GM23338 (cell line): ENCODE data around the gene GBP5. TPM values are rescaled to one million over a fixed set of nuclear protein-coding genes. Genes with fewer than 3 reads are reported as not detected.

Source experiments
- ATAC-seq: fragments of 200-7000 bp; cut with Tn5 transposase; 3 replicates; pipeline ENCODE4 v1.9.1; 2020
- DNase-seq: peaks from one replicate; pipeline ENCODE4 v3.0.0-alpha.2; 2015; ENCODE audit warnings: low spot score
- H2AFZ ChIP-seq: fragments of 200-600 bp; sonication (generic); 2 replicates; pipeline ENCODE4 v1.8.0; 2016; ENCODE audit warnings: antibody characterized with exemption, mild to moderate bottlenecking, moderate library complexity
- H3F3A ChIP-seq: fragments of 200-600 bp; sonication (generic); replicated peaks from 2 replicates; pipeline ENCODE4 v1.8.0; 2017; ENCODE audit warnings: antibody characterized with exemption, mixed run types, low read depth
- H3K27ac ChIP-seq: fragments of 200-600 bp; sonication (generic); 2 replicates; pipeline ENCODE4 v1.6.1; 2016; ENCODE audit warnings: low read depth
- H3K27me3 ChIP-seq: fragments of 200-600 bp; sonication (generic); 2 replicates; pipeline ENCODE4 v1.8.0; 2016; ENCODE audit warnings: mild to moderate bottlenecking, mixed run types, moderate library complexity; ENCODE audit not compliant: insufficient read depth
- H3K36me3 ChIP-seq: fragments of 200-600 bp; sonication (generic); 2 replicates; pipeline ENCODE4 v1.8.0; 2016; ENCODE audit warnings: mild to moderate bottlenecking; ENCODE audit not compliant: insufficient read depth
- H3K4me1 ChIP-seq: fragments of 200-600 bp; sonication (generic); 2 replicates; pipeline ENCODE4 v1.8.0; 2016; ENCODE audit warnings: mild to moderate bottlenecking, moderate library complexity; ENCODE audit not compliant: insufficient read depth
- H3K4me2 ChIP-seq: fragments of 200-600 bp; sonication (generic); 2 replicates; pipeline ENCODE4 v1.7.1; 2017; ENCODE audit warnings: mixed run types
- H3K4me3 ChIP-seq: fragments of 200-600 bp; sonication (generic); 2 replicates; pipeline ENCODE4 v1.6.1; 2016; ENCODE audit warnings: mixed run types
- H3K79me2 ChIP-seq: fragments of 200-600 bp; sonication (generic); replicated peaks from 2 replicates; pipeline ENCODE4 v1.8.0; 2017; ENCODE audit warnings: mild to moderate bottlenecking; ENCODE audit not compliant: insufficient read depth
- H3K9me2 ChIP-seq: fragments of 200-600 bp; sonication (generic); 2 replicates; pipeline ENCODE4 v1.8.0; 2017; ENCODE audit not compliant: insufficient read depth
- H4K20me1 ChIP-seq: fragments of 200-600 bp; sonication (generic); replicated peaks from 2 replicates; pipeline ENCODE4 v1.8.0; 2017; ENCODE audit warnings: mild to moderate bottlenecking; ENCODE audit not compliant: insufficient read depth
- H3K27ac Mint-ChIP-seq: 2 replicates; pipeline ENCODE4 v1.8.0; 2020; ENCODE audit warnings: inconsistent platforms, mild to moderate bottlenecking, moderate library complexity, mixed read lengths
- H3K27me3 Mint-ChIP-seq: 3 replicates; pipeline ENCODE4 v1.8.0; 2022; ENCODE audit warnings: low read depth, mild to moderate bottlenecking, moderate library complexity, mixed read lengths, inconsistent platforms; ENCODE audit not compliant: insufficient read depth, poor library complexity
- H3K36me3 Mint-ChIP-seq: 3 replicates; pipeline ENCODE4 v1.8.0; 2021; ENCODE audit warnings: low read depth, mild to moderate bottlenecking, inconsistent platforms, moderate library complexity, mixed read lengths
- H3K4me1 Mint-ChIP-seq: 3 replicates; pipeline ENCODE4 v1.8.0; 2020; ENCODE audit warnings: mild to moderate bottlenecking, inconsistent platforms, mixed read lengths
- H3K4me3 Mint-ChIP-seq: 3 replicates; pipeline ENCODE4 v1.8.0; 2021; ENCODE audit warnings: moderate library complexity, mild to moderate bottlenecking, inconsistent platforms, mixed read lengths
- H3K9me3 Mint-ChIP-seq: 3 replicates; pipeline ENCODE4 v1.8.0; 2020; ENCODE audit warnings: moderate library complexity, mild to moderate bottlenecking, inconsistent platforms, mixed read lengths
- CREB1 ChIP-seq: fragments of 250-450 bp; sonication (Bioruptor Pico); IDR thresholded peaks from 2 replicates; pipeline ENCODE4 v1.5.0; 2020; ENCODE audit warnings: low read depth, mild to moderate bottlenecking, moderate library complexity
- EZH2 ChIP-seq: fragments of 200-600 bp; sonication (generic); IDR thresholded peaks from one replicate; pipeline ENCODE4 v1.8.0; 2017; ENCODE audit warnings: antibody characterized with exemption, mild to moderate bottlenecking, low read depth; ENCODE audit not compliant: unreplicated experiment
- EZH2phosphoT487 ChIP-seq: fragments of 200-600 bp; sonication (generic); IDR thresholded peaks from one replicate; pipeline ENCODE4 v1.8.1; 2018; ENCODE audit warnings: antibody characterized with exemption; ENCODE audit not compliant: unreplicated experiment
- JUNB ChIP-seq: IDR thresholded peaks from one replicate; pipeline ENCODE4 v1.6.1; 2016; ENCODE audit warnings: antibody characterized with exemption; ENCODE audit not compliant: unreplicated experiment
- NANOG ChIP-seq: IDR thresholded peaks from 2 replicates; pipeline ENCODE4 v1.6.1; 2016; ENCODE audit warnings: antibody characterized with exemption, borderline replicate concordance
- POLR2AphosphoS5 ChIP-seq: IDR thresholded peaks from 2 replicates; pipeline ENCODE4 v1.6.1; 2016; ENCODE audit warnings: antibody characterized with exemption, low read depth
- STAT1 ChIP-seq: IDR thresholded peaks from one replicate; pipeline ENCODE4 v1.6.1; 2016; ENCODE audit warnings: antibody characterized with exemption; ENCODE audit not compliant: unreplicated experiment
- ZNF114 ChIP-seq: fragments of 250-450 bp; sonication (Bioruptor Pico); IDR thresholded peaks from 2 replicates; pipeline ENCODE4 v1.5.0; 2020; ENCODE audit warnings: mild to moderate bottlenecking, moderate library complexity
- polyA plus RNA-seq: library from polyadenylated mRNA; unstranded; fragments of >200 nt; fragmentation: Nextera tagmentation; extraction: Ambion mirVana; gene quantifications from 2 replicates; pipeline ENCODE4 v1.2.1, GENCODE V29; 2016
- total RNA-seq: library from RNA; depleted of rRNA; stranded (reverse); fragments of >200 nt; shearing (Covaris generic); gene quantifications from 2 replicates; pipeline ENCODE4 v1.2.3, GENCODE V29; 2014
- TF ChIP-seq, protein P1 (sequence below): IDR thresholded peaks from 2 replicates; pipeline ENCODE4 v1.6.1; 2016; ENCODE audit warnings: antibody characterized with exemption
- TF ChIP-seq, protein P2 (sequence below): IDR thresholded peaks from one replicate; pipeline ENCODE4 v1.6.1; 2018; ENCODE audit warnings: antibody characterized with exemption; ENCODE audit not compliant: unreplicated experiment
- TF ChIP-seq, protein P3 (sequence below), 2 experiments: fragments of 200-600 bp in 1 of 2; sonication (generic) in 1 of 2; conservative IDR thresholded peaks; 2 replicates each; pipeline versions ENCODE4 v1.5.1 to v1.6.1; 2016 to 2017; ENCODE audit warnings: antibody characterized with exemption in 2 of 2, low read depth in 2 of 2, mild to moderate bottlenecking in 2 of 2, moderate library complexity in 1 of 2

GBP5 gene
- total and polyA plus RNA-seq, 2 experiments from 2014 or later = not detected

DNA sequence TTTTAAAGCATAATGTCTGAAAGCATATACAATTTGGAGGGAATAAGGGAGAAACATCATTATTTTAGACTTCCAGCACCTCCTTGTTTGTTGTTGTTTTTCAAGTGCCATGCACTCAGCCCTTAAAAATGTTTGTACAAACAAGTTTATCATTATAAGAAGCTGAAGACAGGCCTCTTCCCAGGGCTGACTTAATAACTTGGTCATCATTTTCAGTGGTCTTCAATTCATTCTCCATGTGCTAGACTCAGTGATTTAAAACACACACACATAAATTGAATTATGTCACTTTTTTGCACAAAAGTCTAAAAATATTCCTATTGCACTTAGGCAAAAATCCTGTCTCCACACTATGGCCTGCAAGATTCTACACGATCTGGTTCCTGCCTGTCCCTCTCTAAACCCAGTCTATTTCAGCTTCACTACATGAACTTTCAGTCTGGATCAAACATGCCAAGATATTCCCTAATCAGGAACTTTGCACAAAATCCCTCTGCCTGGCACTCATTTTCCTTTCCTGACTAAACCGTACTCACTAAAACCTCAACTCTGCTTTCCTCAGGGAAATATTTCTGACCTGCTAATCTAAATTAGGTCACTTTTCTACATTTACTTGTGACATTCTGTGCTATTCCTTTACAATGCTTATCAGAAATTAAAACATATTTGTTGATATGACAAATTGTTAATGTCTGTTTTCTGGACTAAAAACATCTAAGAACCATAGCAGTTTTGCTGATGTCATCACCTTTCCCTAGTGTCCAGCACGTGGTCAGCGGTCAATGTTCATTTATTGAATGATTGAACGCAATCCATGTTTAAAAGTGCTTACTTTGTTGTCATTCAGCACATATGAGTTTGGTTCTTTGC, 14.8 kb upstream of the GBP5 start:
- no peak for DNase-seq
- Histone ChIP-seq H3K27ac (no peak overlapping the region), H3K4me3 (no peak overlapping the region), H3K79me2 (no peaks in the 10 kb centered on the region), H3K27me3 (no peaks in the 10 kb centered on the region), H3F3A (no peaks in the 10 kb centered on the region), H3K4me1 (no peaks in the 10 kb centered on the region), H3K9me2 (0 out of 2 replicates have a peak, but pooled peaks cover 5% of the 10 kb centered on the region), H3K36me3 (no peaks in the 10 kb centered on the region), H4K20me1 (no peaks in the 10 kb centered on the region), H3K4me2 (no peak overlapping the region), H2AFZ (no peak overlapping the region)
- TF ChIP-seq CREB1 (CRISPR knock-in tag) (no peak), ZNF114 (no peak)
- TF ChIP-seq, protein P1, sequence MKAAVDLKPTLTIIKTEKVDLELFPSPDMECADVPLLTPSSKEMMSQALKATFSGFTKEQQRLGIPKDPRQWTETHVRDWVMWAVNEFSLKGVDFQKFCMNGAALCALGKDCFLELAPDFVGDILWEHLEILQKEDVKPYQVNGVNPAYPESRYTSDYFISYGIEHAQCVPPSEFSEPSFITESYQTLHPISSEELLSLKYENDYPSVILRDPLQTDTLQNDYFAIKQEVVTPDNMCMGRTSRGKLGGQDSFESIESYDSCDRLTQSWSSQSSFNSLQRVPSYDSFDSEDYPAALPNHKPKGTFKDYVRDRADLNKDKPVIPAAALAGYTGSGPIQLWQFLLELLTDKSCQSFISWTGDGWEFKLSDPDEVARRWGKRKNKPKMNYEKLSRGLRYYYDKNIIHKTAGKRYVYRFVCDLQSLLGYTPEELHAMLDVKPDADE = no peak
- H3K9me3 Mint-ChIP-seq = no peaks in the 10 kb centered on the region; the same call in 2 of the 3 replicates
- no peaks in the 10 kb centered on the region for H3K36me3 Mint-ChIP-seq
- ATAC-seq = no peak
- no peaks in the 10 kb centered on the region for H3K4me1 Mint-ChIP-seq
- no peak overlapping the region for H3K4me3 Mint-ChIP-seq
- H3K27me3 Mint-ChIP-seq = no peaks in the 10 kb centered on the region
- no peak overlapping the region for H3K27ac Mint-ChIP-seq

- Histone ChIP-seq H4K20me1 (no peaks in the 10 kb centered on the region), H3K27me3 (no peaks in the 10 kb centered on the region), H3K27ac (no peak overlapping the region), H3K79me2 (no peaks in the 10 kb centered on the region), H3K4me2 (no peak overlapping the region), H3K4me1 (no peaks in the 10 kb centered on the region), H3K4me3 (no peak overlapping the region), H2AFZ (no peak overlapping the region), H3K9me2 (0 out of 2 replicates have a peak, but pooled peaks cover 5% of the 10 kb centered on the region), H3K36me3 (no peaks in the 10 kb centered on the region), H3F3A (no peaks in the 10 kb centered on the region)
- H3K27ac Mint-ChIP-seq = no peak overlapping the region
- H3K4me1 Mint-ChIP-seq = no peaks in the 10 kb centered on the region
- H3K27me3 Mint-ChIP-seq = no peaks in the 10 kb centered on the region
- no peaks in the 10 kb centered on the region; the same call in 2 of the 3 replicates for H3K9me3 Mint-ChIP-seq
- ATAC-seq = no peak
- DNase-seq = no peak
- H3K36me3 Mint-ChIP-seq = no peaks in the 10 kb centered on the region
- no peak overlapping the region for H3K4me3 Mint-ChIP-seq
- TF ChIP-seq ZNF114 (no peak), STAT1 (no peak), CREB1 (CRISPR knock-in tag) (no peak), JUNB (no peak), NANOG (no peak), EZH2 (no peak), EZH2phosphoT487 (no peak), POLR2AphosphoS5 (no peak)
- TF ChIP-seq, protein P2, sequence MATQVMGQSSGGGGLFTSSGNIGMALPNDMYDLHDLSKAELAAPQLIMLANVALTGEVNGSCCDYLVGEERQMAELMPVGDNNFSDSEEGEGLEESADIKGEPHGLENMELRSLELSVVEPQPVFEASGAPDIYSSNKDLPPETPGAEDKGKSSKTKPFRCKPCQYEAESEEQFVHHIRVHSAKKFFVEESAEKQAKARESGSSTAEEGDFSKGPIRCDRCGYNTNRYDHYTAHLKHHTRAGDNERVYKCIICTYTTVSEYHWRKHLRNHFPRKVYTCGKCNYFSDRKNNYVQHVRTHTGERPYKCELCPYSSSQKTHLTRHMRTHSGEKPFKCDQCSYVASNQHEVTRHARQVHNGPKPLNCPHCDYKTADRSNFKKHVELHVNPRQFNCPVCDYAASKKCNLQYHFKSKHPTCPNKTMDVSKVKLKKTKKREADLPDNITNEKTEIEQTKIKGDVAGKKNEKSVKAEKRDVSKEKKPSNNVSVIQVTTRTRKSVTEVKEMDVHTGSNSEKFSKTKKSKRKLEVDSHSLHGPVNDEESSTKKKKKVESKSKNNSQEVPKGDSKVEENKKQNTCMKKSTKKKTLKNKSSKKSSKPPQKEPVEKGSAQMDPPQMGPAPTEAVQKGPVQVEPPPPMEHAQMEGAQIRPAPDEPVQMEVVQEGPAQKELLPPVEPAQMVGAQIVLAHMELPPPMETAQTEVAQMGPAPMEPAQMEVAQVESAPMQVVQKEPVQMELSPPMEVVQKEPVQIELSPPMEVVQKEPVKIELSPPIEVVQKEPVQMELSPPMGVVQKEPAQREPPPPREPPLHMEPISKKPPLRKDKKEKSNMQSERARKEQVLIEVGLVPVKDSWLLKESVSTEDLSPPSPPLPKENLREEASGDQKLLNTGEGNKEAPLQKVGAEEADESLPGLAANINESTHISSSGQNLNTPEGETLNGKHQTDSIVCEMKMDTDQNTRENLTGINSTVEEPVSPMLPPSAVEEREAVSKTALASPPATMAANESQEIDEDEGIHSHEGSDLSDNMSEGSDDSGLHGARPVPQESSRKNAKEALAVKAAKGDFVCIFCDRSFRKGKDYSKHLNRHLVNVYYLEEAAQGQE = no peak
- TF ChIP-seq, protein P3, sequence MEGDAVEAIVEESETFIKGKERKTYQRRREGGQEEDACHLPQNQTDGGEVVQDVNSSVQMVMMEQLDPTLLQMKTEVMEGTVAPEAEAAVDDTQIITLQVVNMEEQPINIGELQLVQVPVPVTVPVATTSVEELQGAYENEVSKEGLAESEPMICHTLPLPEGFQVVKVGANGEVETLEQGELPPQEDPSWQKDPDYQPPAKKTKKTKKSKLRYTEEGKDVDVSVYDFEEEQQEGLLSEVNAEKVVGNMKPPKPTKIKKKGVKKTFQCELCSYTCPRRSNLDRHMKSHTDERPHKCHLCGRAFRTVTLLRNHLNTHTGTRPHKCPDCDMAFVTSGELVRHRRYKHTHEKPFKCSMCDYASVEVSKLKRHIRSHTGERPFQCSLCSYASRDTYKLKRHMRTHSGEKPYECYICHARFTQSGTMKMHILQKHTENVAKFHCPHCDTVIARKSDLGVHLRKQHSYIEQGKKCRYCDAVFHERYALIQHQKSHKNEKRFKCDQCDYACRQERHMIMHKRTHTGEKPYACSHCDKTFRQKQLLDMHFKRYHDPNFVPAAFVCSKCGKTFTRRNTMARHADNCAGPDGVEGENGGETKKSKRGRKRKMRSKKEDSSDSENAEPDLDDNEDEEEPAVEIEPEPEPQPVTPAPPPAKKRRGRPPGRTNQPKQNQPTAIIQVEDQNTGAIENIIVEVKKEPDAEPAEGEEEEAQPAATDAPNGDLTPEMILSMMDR (conservative IDR thresholded peaks at IDR 0.05; ENCODE audit: low read depth in 2 of 2) = no peak
Measured at GRCh38 chr1:89286549-89287180, 14.0 kb upstream of the GBP5 start.
